Measurements from ENCODE around the gene PTPRN2.

GRCh38 chr7:157581740-157582139 is 1005.9 kb downstream of the PTPRN2 start:
- TF ChIP-seq, protein P1, sequence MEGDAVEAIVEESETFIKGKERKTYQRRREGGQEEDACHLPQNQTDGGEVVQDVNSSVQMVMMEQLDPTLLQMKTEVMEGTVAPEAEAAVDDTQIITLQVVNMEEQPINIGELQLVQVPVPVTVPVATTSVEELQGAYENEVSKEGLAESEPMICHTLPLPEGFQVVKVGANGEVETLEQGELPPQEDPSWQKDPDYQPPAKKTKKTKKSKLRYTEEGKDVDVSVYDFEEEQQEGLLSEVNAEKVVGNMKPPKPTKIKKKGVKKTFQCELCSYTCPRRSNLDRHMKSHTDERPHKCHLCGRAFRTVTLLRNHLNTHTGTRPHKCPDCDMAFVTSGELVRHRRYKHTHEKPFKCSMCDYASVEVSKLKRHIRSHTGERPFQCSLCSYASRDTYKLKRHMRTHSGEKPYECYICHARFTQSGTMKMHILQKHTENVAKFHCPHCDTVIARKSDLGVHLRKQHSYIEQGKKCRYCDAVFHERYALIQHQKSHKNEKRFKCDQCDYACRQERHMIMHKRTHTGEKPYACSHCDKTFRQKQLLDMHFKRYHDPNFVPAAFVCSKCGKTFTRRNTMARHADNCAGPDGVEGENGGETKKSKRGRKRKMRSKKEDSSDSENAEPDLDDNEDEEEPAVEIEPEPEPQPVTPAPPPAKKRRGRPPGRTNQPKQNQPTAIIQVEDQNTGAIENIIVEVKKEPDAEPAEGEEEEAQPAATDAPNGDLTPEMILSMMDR (IDR thresholded peaks at IDR 0.05; ENCODE audit: low read depth, low read length), result no peak
- no peak for TF ChIP-seq POLR2A (IDR thresholded peaks at IDR 0.05; ENCODE audit: extremely low read depth, insufficient read length)
- TF ChIP-seq MAX (IDR thresholded peaks at IDR 0.05; ENCODE audit: low read depth, low read length), result no peak
- TF ChIP-seq MYC (IDR thresholded peaks at IDR 0.05; ENCODE audit: low read depth, low read length), result no peak
